ENCODE results near the gene IGF2R. TPM values are rescaled to one million over a fixed set of nuclear protein-coding genes. Genes with fewer than 3 reads are reported as not detected.

IGF2R gene
- total RNA-seq, 4 donors from 2014 or later = 56.6 to 134 (median 108) TPM

GRCh38 chr6:160079686-160080043 lies 110.8 kb downstream of the IGF2R start:
- intact Hi-C loops (cut with DNase I; ENCODE audit: low total_unique reads) = loop anchor here (10.0 kb wide), 1 partner anchor 215 kb away; no protein-coding TSS in a partner anchor
- Histone ChIP-seq H3K27me3 (no peaks in the 10 kb centered on the region), H3K27ac (no peak overlapping the region), H3K36me3 (peaks cover 0 to 92% of the 10 kb centered on the region in 2 donors), H3K9me3 (no peaks in the 10 kb centered on the region), H3K4me3 (no peak overlapping the region), H3K4me1 (no peaks in the 10 kb centered on the region)
- no peak for TF ChIP-seq CTCF (IDR thresholded peaks at IDR 0.05 in 4 of 5, conservative IDR thresholded peaks at IDR 0.05 in 1 of 5)
- no peak for TF ChIP-seq POLR2A (IDR thresholded peaks at IDR 0.05)
- DNase-seq (no peak), ATAC-seq (no peak)
- in situ Hi-C loops (cut with MboI; ENCODE audit: low sequenced_read_pairs in 4 of 4) = loop anchor here in 2 of 4 donors (10.0 to 25.0 kb wide), 2 partner anchors 217 to 375 kb away; no protein-coding TSS in a partner anchor

- Histone ChIP-seq H3K27ac (no peak overlapping the region), H3K4me1 (no peaks in the 10 kb centered on the region), H3K36me3 (peaks cover 0 to 92% of the 10 kb centered on the region in 2 donors), H3K4me3 (no peak overlapping the region), H3K27me3 (no peaks in the 10 kb centered on the region), H3K9me3 (no peaks in the 10 kb centered on the region)
- TF ChIP-seq POLR2A (IDR thresholded peaks at IDR 0.05) = no peak
- TF ChIP-seq CTCF (IDR thresholded peaks at IDR 0.05 in 4 of 5, conservative IDR thresholded peaks at IDR 0.05 in 1 of 5) = no peak
- in situ Hi-C loops (cut with MboI; ENCODE audit: low sequenced_read_pairs in 4 of 4) = loop anchor here in 2 of 4 donors (10.0 to 25.0 kb wide), 2 partner anchors 218 to 375 kb away; no protein-coding TSS in a partner anchor
- DNase-seq (no peak), ATAC-seq (no peak)
- intact Hi-C loops (cut with DNase I; ENCODE audit: low total_unique reads) = loop anchor here (10.0 kb wide), 1 partner anchor 215 kb away; no protein-coding TSS in a partner anchor
These were observed 111.2 kb downstream of the IGF2R start for GRCh38 chr6:160080097-160080496.

- DNase-seq (no peak), ATAC-seq (no peak)
- H3K4me1 ChIP-seq = no peaks in the 10 kb centered on the region
- no peaks in the 10 kb centered on the region for H3K27me3 ChIP-seq
- H3K4me3 ChIP-seq = no peak overlapping the region
- in situ Hi-C loops (cut with MboI; ENCODE audit: low sequenced_read_pairs in 4 of 4) = loop anchor here in 2 of 4 donors (10.0 to 25.0 kb wide), 2 partner anchors 219 to 373 kb away; no protein-coding TSS in a partner anchor
- peaks cover 0 to 91% of the 10 kb centered on the region in 2 donors for H3K36me3 ChIP-seq
- no peak overlapping the region for H3K27ac ChIP-seq
- no peaks in the 10 kb centered on the region for H3K9me3 ChIP-seq
- TF ChIP-seq POLR2A (IDR thresholded peaks at IDR 0.05) = no peak
- no peak for TF ChIP-seq CTCF (IDR thresholded peaks at IDR 0.05 in 4 of 5, conservative IDR thresholded peaks at IDR 0.05 in 1 of 5)
- intact Hi-C loops (cut with DNase I; ENCODE audit: low total_unique reads) = loop anchor here (10.0 kb wide), 1 partner anchor 217 kb away; no protein-coding TSS in a partner anchor
These were observed 112.5 kb downstream of the IGF2R start for GRCh38 chr6:160081398-160081797.

GRCh38 chr6:160082627-160083026 lies 113.7 kb downstream of the IGF2R start:
- no peaks in the 10 kb centered on the region for H3K27me3 ChIP-seq

More at GRCh38 chr6:160082627-160083026, 113.7 kb downstream of the IGF2R start:
- Histone ChIP-seq H3K4me3 (no peak overlapping the region), H3K9me3 (no peaks in the 10 kb centered on the region), H3K36me3 (peaks cover 0 to 84% of the 10 kb centered on the region in 2 donors), H3K27ac (no peak overlapping the region), H3K4me1 (no peaks in the 10 kb centered on the region)
- no peak for ATAC-seq
- DNase-seq = no peak
- in situ Hi-C loops (cut with MboI; ENCODE audit: low sequenced_read_pairs in 4 of 4) = loop anchor here in 2 of 4 donors (10.0 to 25.0 kb wide), 2 partner anchors 220 to 372 kb away; no protein-coding TSS in a partner anchor
- TF ChIP-seq CTCF (IDR thresholded peaks at IDR 0.05 in 4 of 5, conservative IDR thresholded peaks at IDR 0.05 in 1 of 5) (no peak), POLR2A (IDR thresholded peaks at IDR 0.05) (no peak)
- intact Hi-C loops (cut with DNase I; ENCODE audit: low total_unique reads) = loop anchor here (10.0 kb wide), 1 partner anchor 218 kb away; no protein-coding TSS in a partner anchor

Measured in gastrocnemius medialis (tissue), 4 donors.